HEK293 (cell line): ENCODE results near the gene PRKG1.

Experiments used
- CTCF ChIA-PET: fragments of 350-600 bp; formaldehyde crosslinking; extraction: SDS; loops from one replicate; lab custom pipeline; 2021; ENCODE audit warnings: antibody characterized with exemption; lab: Yijun Ruan, JAX
- POLR2A ChIA-PET: fragments of 300-600 bp; formaldehyde crosslinking; extraction: SDS; loops from one replicate; lab custom pipeline; 2020; ENCODE audit warnings: antibody characterized with exemption, inconsistent platforms; lab: Yijun Ruan, JAX
- H3K27ac ChIP-seq: fragments of 200-500 bp; sonication (Bioruptor generic); 2 replicates; pipeline ENCODE4 v1.5.1; 2014; ENCODE audit warnings: low read depth, low read length, control low read depth, inconsistent platforms; ENCODE audit errors: extremely low read depth
- H3K36me3 ChIP-seq, 2 experiments: fragments of 200-500 bp in 1 of 2; sonication (Bioruptor generic) in 1 of 2; 1 replicate in 1 of 2; 2 replicates in 1 of 2; pipeline ENCODE4 v1.5.1; 2014 to 2017; ENCODE audit warnings: inconsistent platforms in 2 of 2, low read length in 2 of 2; ENCODE audit not compliant: control insufficient read depth in 2 of 2, insufficient read depth in 1 of 2
- H3K4me1 ChIP-seq: fragments of 200-500 bp; sonication (Bioruptor generic); 2 replicates; pipeline ENCODE4 v1.5.1; 2014; ENCODE audit warnings: mild to moderate bottlenecking, low read length, inconsistent platforms; ENCODE audit not compliant: control insufficient read depth, insufficient read depth
- H3K4me3 ChIP-seq: 2 replicates; pipeline ENCODE4 v1.5.1; 2011; ENCODE audit warnings: low read depth, mild to moderate bottlenecking, control low read depth, low read length, moderate library complexity
- H3K9me3 ChIP-seq: fragments of 200-500 bp; sonication (Bioruptor generic); 2 replicates; pipeline ENCODE4 v1.5.1; 2014; ENCODE audit warnings: low read depth, low read length, inconsistent platforms; ENCODE audit not compliant: control insufficient read depth, insufficient read depth
- HOXC10 ChIP-seq: sonication (generic); formaldehyde crosslinking; IDR thresholded peaks from 2 replicates; pipeline ENCODE4 v1.8.1; 2023; ENCODE audit warnings: mild to moderate bottlenecking, missing genetic modification reagents
- MZF1 ChIP-seq: fragments of 450-650 bp; formaldehyde crosslinking; IDR thresholded peaks from 2 replicates; pipeline ENCODE4 v1.5.1; 2017; ENCODE audit warnings: missing biosample characterization, missing genetic modification characterization, borderline replicate concordance
- SCRT2 ChIP-seq: fragments of 450-650 bp; formaldehyde crosslinking; IDR thresholded peaks from 2 replicates; pipeline ENCODE4 v1.5.1; 2016; ENCODE audit warnings: missing biosample characterization, missing genetic modification characterization
- ZBTB10 ChIP-seq: fragments of 450-650 bp; formaldehyde crosslinking; IDR thresholded peaks from 2 replicates; pipeline ENCODE4 v1.5.1; 2016; ENCODE audit warnings: missing biosample characterization, missing genetic modification characterization
- ZBTB20 ChIP-seq: fragments of 450-650 bp; formaldehyde crosslinking; IDR thresholded peaks from 2 replicates; pipeline ENCODE4 v1.5.1; 2016; ENCODE audit warnings: missing biosample characterization, missing genetic modification characterization
- ZBTB21 ChIP-seq: fragments of 450-650 bp; formaldehyde crosslinking; IDR thresholded peaks from 2 replicates; pipeline ENCODE4 v1.5.1; 2017; ENCODE audit warnings: missing biosample characterization, missing genetic modification characterization
- ZNF114 ChIP-seq: fragments of 450-650 bp; formaldehyde crosslinking; IDR thresholded peaks from 2 replicates; pipeline ENCODE4 v1.5.0; 2017; ENCODE audit warnings: missing biosample characterization, missing genetic modification characterization
- ZNF184 ChIP-seq: fragments of 450-650 bp; IDR thresholded peaks from 2 replicates; pipeline ENCODE4 v1.5.1; 2018; ENCODE audit warnings: missing biosample characterization, mild to moderate bottlenecking, missing genetic modification characterization
- ZNF239 ChIP-seq: fragments of 450-650 bp; formaldehyde crosslinking; IDR thresholded peaks from 2 replicates; pipeline ENCODE4 v1.5.1; 2016; ENCODE audit warnings: missing biosample characterization, missing genetic modification characterization
- ZNF335 ChIP-seq: fragments of 450-650 bp; formaldehyde crosslinking; conservative IDR thresholded peaks from 2 replicates; pipeline ENCODE4 v1.5.1; 2016; ENCODE audit warnings: missing biosample characterization, missing genetic modification characterization
- ZNF341 ChIP-seq: fragments of 450-650 bp; formaldehyde crosslinking; IDR thresholded peaks from 2 replicates; pipeline ENCODE4; 2016; ENCODE audit warnings: low read depth, missing biosample characterization, missing genetic modification characterization
- ZNF48 ChIP-seq: fragments of 450-650 bp; formaldehyde crosslinking; IDR thresholded peaks from 2 replicates; pipeline ENCODE4 v1.5.1; 2016; ENCODE audit warnings: missing biosample characterization, missing genetic modification characterization
- ZNF488 ChIP-seq: fragments of 450-650 bp; formaldehyde crosslinking; IDR thresholded peaks from 2 replicates; pipeline ENCODE4 v1.5.1; 2016; ENCODE audit warnings: missing biosample characterization, missing genetic modification characterization
- ZNF521 ChIP-seq: fragments of 450-650 bp; formaldehyde crosslinking; IDR thresholded peaks from 2 replicates; pipeline ENCODE4 v1.5.1; 2017; ENCODE audit warnings: missing biosample characterization, mild to moderate bottlenecking, missing genetic modification characterization
- ZNF530 ChIP-seq: fragments of 450-650 bp; formaldehyde crosslinking; IDR thresholded peaks from 2 replicates; pipeline ENCODE4 v1.5.1; 2016; ENCODE audit warnings: low read depth, missing biosample characterization, missing genetic modification characterization
- ZNF610 ChIP-seq: fragments of 450-650 bp; formaldehyde crosslinking; IDR thresholded peaks from 2 replicates; pipeline ENCODE4 v1.5.1; 2016; ENCODE audit warnings: missing biosample characterization, missing genetic modification characterization, borderline replicate concordance
- ZNF621 ChIP-seq: fragments of 450-650 bp; formaldehyde crosslinking; IDR thresholded peaks from 2 replicates; pipeline ENCODE4 v1.5.1; 2017; ENCODE audit warnings: missing biosample characterization, missing genetic modification characterization
- ZNF704 ChIP-seq: fragments of 450-650 bp; formaldehyde crosslinking; IDR thresholded peaks from 2 replicates; pipeline ENCODE4 v1.5.1; 2016; ENCODE audit warnings: missing biosample characterization, missing genetic modification characterization
- ZNF837 ChIP-seq: fragments of 450-650 bp; formaldehyde crosslinking; IDR thresholded peaks from 2 replicates; pipeline ENCODE4 v1.5.1; 2016; ENCODE audit warnings: missing biosample characterization, missing genetic modification characterization
- ZXDB ChIP-seq: fragments of 450-650 bp; formaldehyde crosslinking; IDR thresholded peaks from 2 replicates; pipeline ENCODE4 v1.5.1; 2016; ENCODE audit warnings: missing biosample characterization, missing genetic modification characterization
- TF ChIP-seq, protein P1 (sequence below): fragments of 450-650 bp; formaldehyde crosslinking; IDR thresholded peaks from 2 replicates; pipeline ENCODE4 v1.5.1; 2017; ENCODE audit warnings: missing biosample characterization, missing genetic modification characterization
- TF ChIP-seq, protein P2 (sequence below): fragments of 450-650 bp; formaldehyde crosslinking; conservative IDR thresholded peaks from 2 replicates; pipeline ENCODE4 v1.5.1; 2016; ENCODE audit warnings: low read depth, missing biosample characterization, missing genetic modification characterization

PRKG1 gene

DNA sequence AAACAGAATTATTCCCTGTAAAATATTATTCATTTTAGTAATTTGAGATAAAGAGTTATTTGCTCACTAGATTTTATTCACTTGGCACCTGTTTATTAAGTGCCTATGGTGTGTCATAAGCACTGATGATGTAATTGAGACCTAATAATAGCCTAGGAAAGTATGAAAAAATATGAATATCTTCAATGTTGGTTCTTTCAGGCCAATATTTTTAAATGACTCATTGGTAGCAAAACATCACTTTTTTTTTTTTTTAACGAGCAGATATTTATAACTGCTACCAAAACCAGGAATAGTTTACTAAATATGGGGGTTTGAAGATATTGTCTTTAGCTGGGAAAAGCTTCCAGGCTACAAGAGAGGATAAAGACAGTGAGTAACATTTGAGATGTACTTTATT is 228.0 kb downstream of the PRKG1 start:
- Histone ChIP-seq H3K27ac (no peak overlapping the region), H3K4me1 (no peaks in the 10 kb centered on the region), H3K36me3 (no peaks in the 10 kb centered on the region), H3K4me3 (no peak overlapping the region), H3K9me3 (no peaks in the 10 kb centered on the region)
- TF ChIP-seq ZNF837 (tag by site-specific recombination): no peak
- TF ChIP-seq ZNF341 (tag by site-specific recombination): no peak
- TF ChIP-seq ZNF521 (tag by site-specific recombination): no peak
- TF ChIP-seq ZNF239 (tag by site-specific recombination): no peak
- no peak for TF ChIP-seq MZF1 (tag by site-specific recombination)
- TF ChIP-seq ZNF621 (tag by site-specific recombination): no peak
- TF ChIP-seq SCRT2 (tag by site-specific recombination): no peak
- no peak for TF ChIP-seq ZBTB21 (tag by site-specific recombination)
- TF ChIP-seq ZNF704 (tag by site-specific recombination): no peak
- TF ChIP-seq ZNF48 (tag by site-specific recombination): no peak
- TF ChIP-seq ZNF488 (tag by site-specific recombination): no peak
- no peak for TF ChIP-seq ZNF114 (tag by site-specific recombination)
- TF ChIP-seq ZNF335 (tag by site-specific recombination): no peak
- TF ChIP-seq, protein P1, sequence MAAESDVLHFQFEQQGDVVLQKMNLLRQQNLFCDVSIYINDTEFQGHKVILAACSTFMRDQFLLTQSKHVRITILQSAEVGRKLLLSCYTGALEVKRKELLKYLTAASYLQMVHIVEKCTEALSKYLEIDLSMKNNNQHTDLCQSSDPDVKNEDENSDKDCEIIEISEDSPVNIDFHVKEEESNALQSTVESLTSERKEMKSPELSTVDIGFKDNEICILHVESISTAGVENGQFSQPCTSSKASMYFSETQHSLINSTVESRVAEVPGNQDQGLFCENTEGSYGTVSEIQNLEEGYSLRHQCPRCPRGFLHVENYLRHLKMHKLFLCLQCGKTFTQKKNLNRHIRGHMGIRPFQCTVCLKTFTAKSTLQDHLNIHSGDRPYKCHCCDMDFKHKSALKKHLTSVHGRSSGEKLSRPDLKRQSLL: no peak
- no peak for TF ChIP-seq HOXC10 (CRISPR knock-in tag)
- no peak for TF ChIP-seq ZBTB10 (tag by site-specific recombination)
- POLR2A ChIA-PET: no interaction called here
- CTCF ChIA-PET: no interaction called here

DNA sequence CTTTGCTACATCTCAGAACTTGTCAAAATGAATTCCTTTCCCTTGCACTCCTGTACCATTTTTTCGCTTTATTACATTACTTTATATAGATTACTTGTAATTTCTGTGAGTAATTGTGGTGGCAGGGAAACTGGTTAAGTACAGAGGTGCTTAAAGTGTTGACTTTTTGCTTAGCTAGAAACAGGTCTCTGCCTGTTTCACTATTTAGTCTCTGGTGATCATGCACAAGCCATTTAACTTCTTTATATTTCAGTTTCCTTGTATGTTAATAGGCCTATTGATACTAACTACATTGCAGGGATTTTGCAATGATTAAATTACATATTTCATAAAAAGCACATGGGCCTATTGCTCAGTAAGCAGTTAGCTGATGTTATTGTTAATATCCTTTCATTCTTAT is 233.8 kb downstream of the PRKG1 start:
- no peak for TF ChIP-seq MZF1 (tag by site-specific recombination)
- TF ChIP-seq ZXDB (tag by site-specific recombination): no peak
- TF ChIP-seq, protein P2, sequence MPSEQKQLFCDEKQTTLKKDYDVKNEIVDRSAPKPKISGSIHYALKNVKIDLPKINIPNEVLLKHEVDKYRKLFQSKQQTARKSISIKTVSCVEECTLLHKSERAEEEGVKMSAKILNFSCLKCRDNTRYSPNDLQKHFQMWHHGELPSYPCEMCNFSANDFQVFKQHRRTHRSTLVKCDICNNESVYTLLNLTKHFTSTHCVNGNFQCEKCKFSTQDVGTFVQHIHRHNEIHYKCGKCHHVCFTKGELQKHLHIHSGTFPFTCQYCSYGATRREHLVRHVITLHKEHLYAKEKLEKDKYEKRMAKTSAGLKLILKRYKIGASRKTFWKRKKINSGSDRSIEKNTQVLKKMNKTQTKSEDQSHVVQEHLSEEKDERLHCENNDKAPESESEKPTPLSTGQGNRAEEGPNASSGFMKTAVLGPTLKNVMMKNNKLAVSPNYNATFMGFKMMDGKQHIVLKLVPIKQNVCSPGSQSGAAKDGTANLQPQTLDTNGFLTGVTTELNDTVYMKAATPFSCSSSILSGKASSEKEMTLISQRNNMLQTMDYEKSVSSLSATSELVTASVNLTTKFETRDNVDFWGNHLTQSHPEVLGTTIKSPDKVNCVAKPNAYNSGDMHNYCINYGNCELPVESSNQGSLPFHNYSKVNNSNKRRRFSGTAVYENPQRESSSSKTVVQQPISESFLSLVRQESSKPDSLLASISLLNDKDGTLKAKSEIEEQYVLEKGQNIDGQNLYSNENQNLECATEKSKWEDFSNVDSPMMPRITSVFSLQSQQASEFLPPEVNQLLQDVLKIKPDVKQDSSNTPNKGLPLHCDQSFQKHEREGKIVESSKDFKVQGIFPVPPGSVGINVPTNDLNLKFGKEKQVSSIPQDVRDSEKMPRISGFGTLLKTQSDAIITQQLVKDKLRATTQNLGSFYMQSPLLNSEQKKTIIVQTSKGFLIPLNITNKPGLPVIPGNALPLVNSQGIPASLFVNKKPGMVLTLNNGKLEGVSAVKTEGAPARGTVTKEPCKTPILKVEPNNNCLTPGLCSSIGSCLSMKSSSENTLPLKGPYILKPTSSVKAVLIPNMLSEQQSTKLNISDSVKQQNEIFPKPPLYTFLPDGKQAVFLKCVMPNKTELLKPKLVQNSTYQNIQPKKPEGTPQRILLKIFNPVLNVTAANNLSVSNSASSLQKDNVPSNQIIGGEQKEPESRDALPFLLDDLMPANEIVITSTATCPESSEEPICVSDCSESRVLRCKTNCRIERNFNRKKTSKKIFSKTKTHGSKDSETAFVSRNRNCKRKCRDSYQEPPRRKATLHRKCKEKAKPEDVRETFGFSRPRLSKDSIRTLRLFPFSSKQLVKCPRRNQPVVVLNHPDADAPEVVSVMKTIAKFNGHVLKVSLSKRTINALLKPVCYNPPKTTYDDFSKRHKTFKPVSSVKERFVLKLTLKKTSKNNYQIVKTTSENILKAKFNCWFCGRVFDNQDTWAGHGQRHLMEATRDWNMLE: no peak
- no peak for TF ChIP-seq ZNF530 (tag by site-specific recombination)
- TF ChIP-seq ZNF610: no peak
- no peak for TF ChIP-seq ZBTB20
- TF ChIP-seq ZNF184 (tag by site-specific recombination): no peak
- TF ChIP-seq, all 188 proteins: peak for 0
- Histone ChIP-seq H3K27ac (no peak overlapping the region), H3K4me1 (no peaks in the 10 kb centered on the region), H3K4me3 (no peak overlapping the region), H3K9me3 (no peaks in the 10 kb centered on the region), H3K36me3 (no peaks in the 10 kb centered on the region)
- CTCF ChIA-PET: interaction anchor here (0.7 kb wide), 1 partner anchor 50 kb away, joined by 3 read pairs; no protein-coding TSS in a partner anchor
- POLR2A ChIA-PET: no interaction called here
